GM12878 (cell line): Measurements from ENCODE around the gene LDB2.

ENCODE experiments used
- ATF2 ChIP-seq: IDR thresholded peaks from 2 replicates; pipeline ENCODE4 v1.6.1; 2012; ENCODE audit warnings: low read length, inconsistent platforms
- BCLAF1 ChIP-seq: fragments of 450-650 bp; IDR thresholded peaks from 2 replicates; pipeline ENCODE4 v1.6.1; 2017; ENCODE audit warnings: antibody characterized with exemption, mild to moderate bottlenecking, moderate library complexity
- CREB1 ChIP-seq: IDR thresholded peaks from 2 replicates; pipeline ENCODE4 v1.6.1; 2012; ENCODE audit warnings: low read depth, mild to moderate bottlenecking, inconsistent platforms
- CREM ChIP-seq: IDR thresholded peaks from 2 replicates; pipeline ENCODE4 v1.6.1; 2014; ENCODE audit warnings: antibody characterized with exemption, low read depth
- CTCF ChIP-seq, 3 experiments: IDR thresholded peaks in 2 of 3; conservative IDR thresholded peaks in 1 of 3; 2 replicates each; pipeline ENCODE4 v1.5.1; 2011; ENCODE audit warnings: low read depth in 3 of 3, low read length in 3 of 3, mild to moderate bottlenecking in 3 of 3, control low read depth in 2 of 3, moderate library complexity in 2 of 3, inconsistent platforms in 1 of 3, mixed read lengths in 1 of 3; ENCODE audit not compliant: control insufficient read depth in 2 of 3, insufficient read depth in 1 of 3; ENCODE audit errors: extremely low read depth in 1 of 3
- GABPA ChIP-seq: IDR thresholded peaks from 2 replicates; pipeline ENCODE4 v1.6.1; 2014; ENCODE audit warnings: antibody characterized with exemption, low read depth, mild to moderate bottlenecking, inconsistent platforms
- IKZF1 ChIP-seq: fragments of 450-650 bp; conservative IDR thresholded peaks from 2 replicates; pipeline ENCODE4 v1.6.1; 2017; ENCODE audit warnings: antibody characterized with exemption, mild to moderate bottlenecking
- LARP7 ChIP-seq: fragments of 450-650 bp; IDR thresholded peaks from 2 replicates; pipeline ENCODE4 v1.6.1; 2017; ENCODE audit warnings: mild to moderate bottlenecking
- POLR2A ChIP-seq: IDR thresholded peaks from 2 replicates; pipeline ENCODE4 v1.6.1; 2011; ENCODE audit warnings: low read depth, mild to moderate bottlenecking, low read length
- RAD51 ChIP-seq: fragments of 450-650 bp; IDR thresholded peaks from 2 replicates; pipeline ENCODE4 v1.6.1; 2016; ENCODE audit warnings: moderate library complexity, mild to moderate bottlenecking, inconsistent platforms
- ZBTB11 ChIP-seq: fragments of 450-650 bp; formaldehyde crosslinking; IDR thresholded peaks from 2 replicates; pipeline ENCODE4 v1.5.0; 2022; ENCODE audit warnings: mild to moderate bottlenecking, missing genetic modification characterization

- TF ChIP-seq RAD51 (no peak), GABPA (no peak), POLR2A (no peak), ZBTB11 (CRISPR knock-in tag) (no peak), CTCF (IDR thresholded peaks at IDR 0.05 in 2 of 3, conservative IDR thresholded peaks at IDR 0.05 in 1 of 3; ENCODE audit: control insufficient read depth in 2 of 3, extremely low read depth in 1 of 3, insufficient read depth in 1 of 3, low read depth in 3 of 3, low read length in 3 of 3) (no peak), BCLAF1 (no peak), CREB1 (no peak), LARP7 (no peak), ATF2 (no peak), IKZF1 (no peak), CREM (no peak)
These were observed 222.1 kb downstream of the LDB2 start for GRCh38 chr4:16676230-16676770.
